NCI-H748 treated with DMSO at 0.1 percent for 48 hours (cell line): ENCODE results near the gene NOTCH1.
"Not testable (repeated sequence)": the region's sequence is repeated elsewhere in the genome, so short reads cannot be mapped to it uniquely, and the experiment has no call there.

Experiments used
- DNase-seq: peaks from one replicate; lab custom pipeline; 2025; lab: John Stamatoyannopoulos, UW

NOTCH1 gene

DNA sequence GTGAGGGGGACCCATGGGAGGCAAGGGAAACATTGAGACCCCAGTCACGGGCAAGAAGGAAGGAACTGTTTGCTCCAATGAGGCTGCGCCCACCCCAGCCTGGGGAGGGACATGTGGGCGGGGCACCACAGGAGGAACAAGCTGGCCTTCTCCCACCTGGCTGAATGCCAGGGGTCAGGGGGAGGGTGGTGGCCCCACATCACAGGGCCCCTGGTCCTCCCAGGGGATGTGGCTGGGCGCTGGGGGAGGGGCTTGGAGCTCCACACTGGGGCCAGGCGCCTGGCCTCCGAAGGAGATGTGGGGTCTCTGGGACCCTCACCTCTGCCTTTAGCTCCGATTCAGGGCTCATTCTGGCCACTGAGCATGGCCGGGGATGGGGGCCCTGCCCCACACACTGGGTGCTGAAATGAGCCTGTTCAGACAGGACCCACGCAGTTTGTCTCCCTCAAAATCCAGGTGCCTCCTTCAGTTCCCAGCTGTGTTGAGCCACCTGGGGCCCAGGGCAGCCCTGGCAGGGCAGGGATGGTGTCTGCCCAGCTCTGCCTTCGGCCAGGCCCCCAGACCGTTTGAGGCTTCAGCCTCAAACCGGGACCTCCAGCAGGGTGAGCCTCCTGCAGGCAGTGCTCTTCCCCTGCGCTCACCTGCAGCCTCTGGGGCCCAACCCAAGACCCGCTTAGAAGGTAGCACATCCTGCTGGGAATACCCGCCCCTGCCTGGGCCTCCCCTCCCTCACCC is 33.2 kb upstream of the NOTCH1 start:
- no peak for DNase-seq

GRCh38 chr9:136578626-136578914 is 32.7 kb upstream of the NOTCH1 start:
- no peak for DNase-seq

GRCh38 chr9:136577941-136578625 is 32.2 kb upstream of the NOTCH1 start:
- DNase-seq = no peak

- no peak for DNase-seq
Observed at GRCh38 chr9:136576269-136576626, 30.4 kb upstream of the NOTCH1 start.

GRCh38 chr9:136575626-136576268 is 29.9 kb upstream of the NOTCH1 start:
- no peak for DNase-seq

DNA sequence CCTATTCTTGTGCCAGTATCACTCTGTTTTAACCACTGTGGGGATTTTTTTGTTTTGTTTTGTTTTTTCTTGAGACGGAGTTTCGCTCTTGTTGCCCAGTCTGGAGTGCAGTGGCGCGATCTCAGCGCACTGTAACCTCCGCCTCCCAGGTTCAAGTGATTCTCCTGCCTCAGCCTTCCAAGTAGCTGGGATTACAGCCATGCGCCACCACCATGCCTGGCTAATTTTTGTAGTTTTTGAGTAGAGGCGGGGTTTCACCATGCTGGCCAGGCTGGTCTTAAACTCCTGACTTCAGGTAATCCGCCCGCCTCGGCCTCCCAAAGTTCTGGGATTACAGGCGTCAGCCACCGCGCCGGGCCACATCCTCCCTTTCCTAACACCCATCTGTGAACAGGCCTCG is 28.8 kb upstream of the NOTCH1 start:
- DNase-seq = not testable (repeated sequence)

GRCh38 chr9:136572828-136573625 is 27.2 kb upstream of the NOTCH1 start:
- no peak for DNase-seq

- DNase-seq = no peak
Observed at GRCh38 chr9:136572003-136572827, 26.4 kb upstream of the NOTCH1 start.

GRCh38 chr9:136571531-136571930 is 25.7 kb upstream of the NOTCH1 start:
- DNase-seq = no peak

DNA sequence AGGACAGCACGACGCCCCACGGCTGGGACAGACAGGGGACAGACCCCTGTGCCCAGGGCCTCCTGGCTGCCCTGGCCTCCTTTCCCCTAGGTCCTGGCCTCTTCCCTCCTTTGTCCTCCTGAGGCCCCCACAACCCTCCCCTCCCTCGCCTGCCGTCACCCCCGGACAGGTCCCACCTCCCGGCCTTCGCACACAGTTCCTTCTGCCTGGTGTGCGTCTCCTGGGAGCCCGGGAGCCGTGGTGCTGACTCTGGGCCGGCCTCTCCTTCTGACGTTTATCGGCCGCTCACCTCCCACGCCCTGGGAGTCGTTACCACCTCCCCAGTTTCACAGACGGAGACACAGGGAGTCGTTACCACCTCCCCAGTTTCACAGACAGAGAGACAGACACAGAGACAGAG is 25.1 kb upstream of the NOTCH1 start:
- no peak for DNase-seq

DNA sequence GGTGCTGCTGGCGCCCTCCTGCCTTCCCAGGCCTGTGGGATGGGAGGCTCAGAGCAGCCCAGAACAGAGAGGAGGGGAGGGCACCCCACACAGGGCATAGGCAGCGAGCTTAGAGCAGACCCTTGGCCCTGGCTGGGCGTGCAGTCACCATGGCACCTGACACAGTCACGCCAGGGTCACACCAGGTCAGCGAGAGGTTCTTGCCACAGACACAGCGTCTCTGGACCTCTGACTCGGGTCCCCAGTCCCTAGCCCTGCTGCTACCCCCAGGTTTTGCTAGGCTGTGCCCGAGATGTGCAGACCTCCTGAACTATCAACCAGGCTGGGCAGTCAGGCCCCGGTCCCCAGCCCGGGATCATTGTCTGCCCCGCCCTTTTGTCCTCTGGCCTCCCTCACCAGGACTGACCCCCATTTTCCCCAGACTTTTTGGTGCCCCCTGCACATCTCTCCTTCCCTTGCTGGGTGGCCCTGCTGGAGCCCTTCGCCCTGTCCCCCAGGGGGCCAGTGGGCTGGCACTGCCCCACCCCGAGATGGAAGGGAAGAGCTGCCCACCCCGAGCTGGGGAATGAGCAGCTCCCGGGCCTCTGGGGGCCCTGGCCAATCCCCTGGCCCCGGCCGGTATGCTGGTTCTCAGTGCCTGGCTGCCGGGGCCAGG is 24.5 kb upstream of the NOTCH1 start:
- no peak for DNase-seq

DNA sequence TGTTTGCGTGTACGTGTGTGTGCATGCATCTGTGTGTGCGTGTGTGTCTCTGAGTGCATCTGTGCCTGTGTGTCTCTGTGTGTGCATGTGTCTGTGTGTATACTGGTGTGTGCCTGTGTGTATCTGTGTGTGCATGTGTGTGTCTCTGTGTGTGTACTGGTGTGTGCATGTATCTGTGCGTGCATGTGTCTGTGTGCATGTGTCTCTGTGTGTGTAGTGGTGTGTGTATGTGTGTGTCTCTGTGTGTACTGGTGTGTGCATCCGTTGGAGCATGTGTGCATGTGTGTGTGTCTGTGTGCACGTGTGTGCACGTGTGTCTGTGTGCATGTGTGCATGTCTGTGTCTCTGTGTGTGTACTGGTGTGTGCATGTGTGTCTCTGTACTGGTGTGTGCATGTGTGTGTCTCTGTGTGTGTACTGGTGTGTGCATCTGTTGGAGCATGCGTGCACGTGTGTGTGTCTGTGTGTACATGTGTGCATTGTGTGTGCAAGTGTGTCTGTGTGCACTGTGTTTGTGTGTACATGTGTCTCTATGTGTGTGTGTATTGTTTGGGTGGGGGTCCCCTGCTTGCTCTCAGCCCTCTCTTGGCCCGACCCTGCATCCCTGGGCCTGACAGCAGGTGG is 23.8 kb upstream of the NOTCH1 start:
- no peak for DNase-seq

DNA sequence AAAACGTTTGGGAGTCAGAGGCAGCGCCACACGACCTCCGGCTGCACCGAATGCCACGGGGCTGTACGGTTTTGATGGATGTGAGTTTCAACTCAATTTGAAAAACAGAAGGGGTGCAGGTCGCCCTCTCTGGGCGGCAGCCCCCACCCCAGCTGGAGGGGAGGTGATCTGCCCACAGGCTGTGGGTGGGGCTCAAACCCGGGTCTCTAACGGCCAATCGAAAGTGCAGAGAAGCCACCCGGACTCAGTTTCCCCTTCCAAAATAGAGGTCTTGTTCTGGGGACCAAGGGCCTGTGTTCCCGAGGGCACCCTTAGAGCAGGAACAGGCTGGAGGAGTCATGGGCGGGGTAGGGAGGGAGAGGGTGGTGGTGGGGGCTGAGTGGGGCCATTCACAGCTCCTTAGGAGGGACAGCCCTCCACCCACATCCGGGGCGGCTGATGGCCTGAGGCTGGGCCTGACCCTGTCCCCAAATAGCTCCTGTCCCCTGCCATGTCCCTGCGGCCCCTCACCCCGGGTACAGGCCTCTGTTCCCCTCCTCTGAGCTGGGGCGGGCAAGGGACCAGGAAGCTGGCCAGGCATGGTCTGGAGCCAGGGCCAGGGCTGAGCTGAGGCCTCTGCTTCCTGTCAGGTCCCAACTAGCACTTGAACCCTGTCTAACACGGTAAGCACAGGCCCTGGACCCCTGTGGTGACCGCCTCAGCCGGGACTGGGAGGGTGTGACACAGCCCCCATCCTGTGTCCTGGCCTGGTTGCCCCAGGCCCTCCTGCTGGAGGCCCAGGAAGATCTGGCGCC is 22.6 kb upstream of the NOTCH1 start:
- no peak for DNase-seq

DNA sequence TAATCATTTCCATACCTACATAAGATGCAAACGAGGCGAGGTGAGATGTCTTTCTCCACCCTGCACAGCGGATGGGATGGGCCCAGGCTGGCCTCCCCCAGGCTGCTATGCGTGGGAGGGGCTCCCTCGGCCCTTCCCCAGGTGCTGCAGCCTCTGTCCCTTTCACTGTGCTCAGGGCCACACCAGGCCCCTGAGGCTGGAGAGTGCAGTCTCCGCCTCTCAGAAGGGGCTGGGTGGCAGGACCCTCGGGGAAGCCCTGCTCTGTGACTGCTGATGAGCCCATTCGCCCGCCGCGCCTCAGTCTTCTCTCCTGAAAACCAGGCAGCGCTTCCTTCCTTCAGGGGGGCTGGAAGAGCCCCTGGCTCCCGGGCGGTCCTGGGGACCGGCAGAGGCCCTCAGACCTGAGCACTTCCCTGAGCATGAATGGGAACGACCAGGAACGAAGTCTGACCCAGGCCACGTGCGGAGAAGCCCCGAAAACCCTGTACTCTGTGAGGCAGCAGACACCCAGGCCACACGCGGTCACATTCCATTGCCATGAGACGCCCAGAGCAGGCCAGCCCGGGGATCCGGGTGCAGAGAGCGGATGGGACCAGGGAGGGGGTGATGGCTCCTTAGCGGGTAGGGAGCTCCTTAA is 21.9 kb upstream of the NOTCH1 start:
- no peak for DNase-seq

GRCh38 chr9:136566901-136567300 is 21.1 kb upstream of the NOTCH1 start:
- no peak for DNase-seq

DNA sequence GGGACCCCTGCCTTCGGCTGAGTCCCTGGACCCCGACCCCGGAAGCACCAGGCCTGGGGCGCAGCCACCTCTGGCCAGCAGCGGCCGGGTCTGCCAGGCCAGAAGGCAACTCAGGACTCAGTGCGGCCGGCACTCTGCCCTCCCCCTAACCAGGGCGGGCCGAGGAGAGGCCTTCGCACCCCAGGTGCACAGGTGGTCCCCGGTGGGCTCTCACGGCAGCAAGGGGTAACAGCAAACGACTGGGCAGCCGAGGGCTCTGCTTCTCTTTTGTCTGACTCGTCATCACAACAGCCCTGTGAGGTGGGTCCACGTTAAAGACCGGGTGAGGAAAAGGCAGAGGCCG is 20.7 kb upstream of the NOTCH1 start:
- DNase-seq = no peak

DNA sequence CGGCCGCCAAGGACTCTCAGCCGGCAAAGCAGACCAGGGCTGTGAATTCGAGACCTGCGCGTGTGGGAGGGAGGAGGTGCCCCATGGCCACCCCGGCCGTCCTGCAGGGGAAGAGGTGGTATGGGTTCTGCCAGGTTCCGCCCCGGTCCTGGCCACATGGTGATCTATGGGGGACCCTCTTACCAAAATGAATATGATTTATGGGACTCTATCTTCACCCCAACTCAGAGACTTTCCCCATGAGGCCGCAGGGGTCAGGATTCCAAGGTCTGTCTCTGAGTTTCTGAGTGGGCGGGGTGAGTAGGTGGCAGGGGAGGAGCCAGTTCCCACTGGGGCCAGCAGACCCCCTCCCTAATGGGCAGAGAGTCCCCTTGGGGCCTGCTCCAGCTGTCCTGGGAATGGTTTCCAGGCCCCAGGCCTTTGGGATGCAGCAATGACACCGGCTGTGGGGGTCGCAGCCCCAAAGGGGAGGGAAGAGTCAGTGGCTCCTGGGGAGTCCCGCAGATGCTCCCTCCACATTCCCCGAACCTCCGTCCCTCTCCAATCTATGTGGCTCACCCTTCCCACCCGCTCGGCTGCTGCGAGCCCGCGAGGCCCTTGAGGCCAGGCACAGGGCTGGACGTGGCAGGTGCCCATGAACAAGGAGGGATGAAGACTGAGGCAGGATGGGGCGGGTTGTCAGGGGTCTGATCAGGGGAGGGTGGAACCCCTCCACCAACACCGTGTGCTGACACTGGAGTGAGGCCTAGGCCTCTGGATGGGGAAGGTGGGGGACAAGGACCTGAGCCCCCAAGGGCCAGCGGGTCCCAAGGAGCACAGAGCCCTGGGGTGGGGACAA is 20.1 kb upstream of the NOTCH1 start:
- DNase-seq = no peak

DNA sequence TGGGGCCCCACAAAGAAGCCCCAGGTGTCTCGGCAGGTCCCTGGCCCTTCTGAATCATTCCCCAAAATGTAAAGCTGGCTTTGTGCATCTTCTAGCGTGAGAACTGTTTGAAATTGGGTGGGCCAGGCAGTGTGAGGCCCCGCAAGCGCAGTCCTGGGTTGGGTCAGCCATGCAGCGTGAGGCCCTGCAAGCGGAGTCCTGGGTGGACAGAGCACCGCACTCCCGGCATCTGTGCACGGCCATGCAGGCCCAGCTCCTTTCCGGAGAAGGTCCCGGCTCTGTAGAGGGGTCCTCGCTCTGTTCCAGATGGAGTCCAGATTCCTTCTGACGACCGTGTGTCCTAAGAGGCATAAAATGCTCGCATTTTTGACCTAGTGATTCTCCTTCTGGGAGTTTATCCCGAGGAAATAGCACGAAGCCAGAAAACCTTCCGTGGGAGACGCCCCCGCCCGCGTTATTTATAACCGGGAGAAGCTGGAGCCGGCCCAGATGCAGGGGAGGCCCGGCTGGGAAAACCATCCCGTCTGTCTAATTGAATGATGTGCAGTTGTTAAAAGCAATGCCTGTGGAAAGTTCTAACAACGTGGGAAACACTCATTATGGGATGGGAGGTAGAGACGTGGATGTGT is 19.4 kb upstream of the NOTCH1 start:
- no peak for DNase-seq
